Activated naive CD4-positive, alpha-beta T cell treated with anti-CD3 and anti-CD28 coated beads, Interleukin-2, amount 50 U/mL, for 72 hours (primary cell): Measurements from ENCODE around the gene TIFAB. TPM values are rescaled to one million over a fixed set of nuclear protein-coding genes. Genes with fewer than 3 reads are reported as not detected.

ENCODE experiments used
- ATAC-seq, 2 donors: fragments of 150-1000 bp; cut with Tn5 transposase; 2 replicates each; pipeline ENCODE4 v1.10.0; 2021; ENCODE audit warnings: mild to moderate bottlenecking in 2 of 2, moderate library complexity in 2 of 2
- DNase-seq, 2 donors: peaks; one replicate each; pipeline ENCODE4 v3.0.0; 2021 to 2022; ENCODE audit warnings: low spot score in 2 of 2
- H3K27ac Mint-ChIP-seq, 2 donors: one replicate each; pipeline ENCODE4 v1.8.0; 2022; ENCODE audit warnings: mild to moderate bottlenecking in 2 of 2, mixed read lengths in 2 of 2
- H3K36me3 Mint-ChIP-seq, 2 donors: one replicate each; pipeline ENCODE4 v1.8.0; 2022; ENCODE audit warnings: mixed read lengths in 2 of 2
- H3K9me3 Mint-ChIP-seq, 2 donors: one replicate each; pipeline ENCODE4 v1.8.0; 2022; ENCODE audit warnings: mixed read lengths in 2 of 2
- total RNA-seq, 2 donors: library from RNA; stranded (reverse); gene quantifications; one replicate each; pipeline ENCODE4 v1.2.3, GENCODE V29; 2022

The TIFAB gene
- total RNA-seq, 2 donors from 2014 or later, result not detected

DNA sequence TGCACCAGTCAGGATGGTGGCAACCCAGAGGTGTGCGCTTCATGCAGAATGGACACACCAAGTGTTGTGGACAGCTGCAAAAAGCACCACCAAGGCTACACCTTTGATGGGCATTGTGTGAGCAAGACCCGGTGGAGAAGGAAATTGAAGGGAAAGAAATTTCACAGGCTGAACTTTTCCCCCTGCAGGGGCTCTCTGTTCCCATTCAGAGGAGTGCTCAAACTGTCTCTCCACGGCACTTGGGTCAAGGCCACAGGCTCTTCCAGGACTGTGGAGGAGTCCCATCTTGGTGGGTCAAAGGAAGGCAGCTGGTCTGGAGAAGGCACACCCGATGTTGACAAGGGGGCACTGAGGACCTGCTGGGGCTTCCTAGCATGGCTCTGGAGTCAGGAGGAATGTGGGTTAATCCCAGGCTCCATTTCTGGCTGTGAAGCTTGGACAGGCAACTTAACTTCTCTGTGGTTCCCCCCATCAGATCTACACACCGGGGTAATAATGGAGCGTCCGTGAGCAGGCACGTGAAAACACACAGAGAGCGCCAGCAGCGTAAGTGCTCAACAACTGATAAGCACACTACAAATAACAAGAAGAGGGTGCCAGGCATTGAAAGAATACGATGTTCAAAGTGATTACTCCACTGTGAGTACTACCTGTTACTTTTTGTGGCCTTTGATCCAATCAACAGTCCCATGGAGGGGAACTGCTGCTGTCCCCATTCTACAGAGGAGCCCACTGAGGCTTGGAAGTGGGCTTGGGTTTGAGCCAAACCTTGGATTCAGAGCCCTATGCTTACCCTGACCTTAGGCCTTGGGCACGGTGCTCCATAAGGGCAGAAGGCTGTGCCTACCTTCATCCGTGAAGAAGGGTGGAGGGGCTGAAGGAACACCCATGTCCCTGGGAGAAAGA lies 34.2 kb upstream of the TIFAB start:
- no peaks in the 10 kb centered on the region for H3K9me3 Mint-ChIP-seq
- no peak for ATAC-seq

GRCh38 chr5:135484674-135485086 lies 32.5 kb upstream of the TIFAB start:
- H3K9me3 Mint-ChIP-seq, result no peaks in the 10 kb centered on the region
- no peak overlapping the region for H3K27ac Mint-ChIP-seq
- ATAC-seq, result no peak
- H3K36me3 Mint-ChIP-seq, result peaks cover 0 to 2% of the 10 kb centered on the region in 2 donors
- DNase-seq, result no peak

More for the DNA sequence above, 34.2 kb upstream of the TIFAB start:
- H3K27ac Mint-ChIP-seq, result no peak overlapping the region
- peaks cover 0 to 6% of the 10 kb centered on the region in 2 donors for H3K36me3 Mint-ChIP-seq
- DNase-seq, result no peak

DNA sequence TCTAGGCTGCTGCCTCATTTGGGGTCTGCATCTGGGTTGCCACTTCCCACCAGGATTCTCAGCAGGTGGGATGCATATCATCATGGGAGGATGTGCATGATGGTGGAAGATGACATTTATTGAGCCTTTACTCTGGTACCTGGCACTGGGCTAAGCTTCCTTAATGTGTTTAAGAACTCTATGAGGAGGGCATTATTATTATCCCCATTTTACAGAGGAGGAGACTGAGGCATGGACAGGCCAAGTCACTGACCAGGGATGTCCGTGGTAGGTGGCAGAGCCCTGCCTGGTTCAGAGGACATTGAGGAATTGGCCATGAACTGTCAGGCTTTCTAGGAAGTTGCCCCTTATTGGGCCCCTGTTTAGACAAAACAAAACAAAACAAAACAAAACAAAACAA lies 31.1 kb upstream of the TIFAB start:
- no peak overlapping the region for H3K27ac Mint-ChIP-seq
- DNase-seq, result no peak
- H3K36me3 Mint-ChIP-seq, result no peaks in the 10 kb centered on the region
- H3K9me3 Mint-ChIP-seq, result no peaks in the 10 kb centered on the region
- ATAC-seq, result no peak

DNA sequence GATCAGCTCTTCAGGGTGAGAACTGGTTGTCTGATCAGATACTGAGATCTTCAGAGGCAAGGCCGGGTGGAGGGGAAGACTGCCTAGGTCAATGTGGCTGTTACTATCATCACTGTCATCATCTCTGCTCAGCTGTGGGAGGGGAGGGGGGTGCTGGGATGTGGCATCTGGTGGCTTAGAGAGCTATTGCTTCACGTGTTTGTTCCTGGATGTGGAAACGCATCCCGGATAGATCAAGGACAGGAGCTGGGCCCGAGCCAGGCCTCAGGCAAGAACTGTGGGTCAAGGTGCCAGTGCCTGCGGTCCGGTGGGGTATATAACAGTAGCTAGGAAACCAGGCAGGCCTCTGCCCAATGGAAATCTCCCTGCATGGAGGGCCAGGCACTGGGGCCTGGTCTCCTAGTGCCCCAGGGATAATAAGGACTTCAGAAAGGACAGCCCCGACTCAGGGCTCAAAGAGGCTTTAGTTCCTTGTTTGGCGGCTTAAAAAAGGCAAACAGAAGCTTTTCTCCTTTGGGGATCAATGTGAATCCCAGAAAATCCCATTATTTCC lies 30.3 kb upstream of the TIFAB start:
- Mint-ChIP-seq H3K27ac (no peak overlapping the region), H3K9me3 (no peaks in the 10 kb centered on the region), H3K36me3 (no peaks in the 10 kb centered on the region)
- DNase-seq (no peak), ATAC-seq (no peak)

- DNase-seq (no peak), ATAC-seq (no peak)
- no peaks in the 10 kb centered on the region for H3K36me3 Mint-ChIP-seq
- H3K9me3 Mint-ChIP-seq, result no peaks in the 10 kb centered on the region
- no peak overlapping the region for H3K27ac Mint-ChIP-seq
Measured at GRCh38 chr5:135481909-135482311, 29.8 kb upstream of the TIFAB start.

DNA sequence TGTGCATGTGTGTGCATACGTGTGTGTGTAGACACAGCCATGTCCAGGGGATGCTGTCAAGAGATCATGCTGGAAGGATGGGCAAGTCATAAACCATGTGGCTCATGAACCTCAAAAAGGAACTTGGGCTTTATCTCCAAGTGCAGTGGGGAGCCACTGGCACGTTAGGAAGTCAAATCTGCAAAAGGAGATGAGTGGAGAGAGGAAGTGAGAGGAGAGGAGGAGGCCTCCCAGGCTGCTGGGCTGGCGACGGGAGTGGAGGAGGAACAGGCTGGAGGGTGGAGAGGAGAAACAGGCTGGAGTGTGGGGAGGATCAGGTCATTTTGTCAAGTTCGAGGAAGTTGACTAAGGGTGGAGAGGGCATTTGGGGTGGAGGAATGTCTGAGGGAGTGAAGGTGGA lies 29.2 kb upstream of the TIFAB start:
- DNase-seq, result no peak
- no peaks in the 10 kb centered on the region for H3K36me3 Mint-ChIP-seq
- H3K9me3 Mint-ChIP-seq, result no peaks in the 10 kb centered on the region
- no peak overlapping the region for H3K27ac Mint-ChIP-seq
- ATAC-seq, result no peak

- DNase-seq (no peak), ATAC-seq (no peak)
- Mint-ChIP-seq H3K27ac (no peak overlapping the region), H3K9me3 (no peaks in the 10 kb centered on the region), H3K36me3 (no peaks in the 10 kb centered on the region)
Measured at GRCh38 chr5:135480511-135480910, 28.4 kb upstream of the TIFAB start.

DNA sequence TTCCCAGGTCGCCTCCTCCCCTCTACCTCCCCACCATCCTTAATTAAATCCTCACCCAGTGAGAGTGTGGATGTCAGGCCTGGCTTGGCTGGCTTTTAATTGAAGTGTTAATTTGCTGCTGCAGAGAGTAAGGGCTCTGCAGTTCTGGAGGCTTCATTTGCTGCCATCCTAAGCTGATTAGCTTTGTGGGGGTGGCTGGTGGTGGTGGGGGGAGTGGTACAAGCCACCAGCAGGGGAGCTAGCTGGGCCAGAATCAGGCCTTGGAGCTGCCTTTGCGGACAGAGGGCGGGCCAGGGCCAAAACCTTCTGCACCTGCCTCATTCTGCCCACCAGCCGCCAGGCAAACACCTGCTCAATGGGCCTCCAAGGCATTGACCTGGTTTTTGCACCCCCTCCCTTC lies 26.8 kb upstream of the TIFAB start:
- H3K9me3 Mint-ChIP-seq, result no peaks in the 10 kb centered on the region
- H3K36me3 Mint-ChIP-seq, result no peaks in the 10 kb centered on the region
- no peak for ATAC-seq
- DNase-seq, result no peak
- H3K27ac Mint-ChIP-seq, result no peak overlapping the region

- DNase-seq, result no peak
- no peak for ATAC-seq
- Mint-ChIP-seq H3K9me3 (no peaks in the 10 kb centered on the region), H3K27ac (no peak overlapping the region), H3K36me3 (no peaks in the 10 kb centered on the region)
Measured at GRCh38 chr5:135477613-135478066, 25.5 kb upstream of the TIFAB start.

DNA sequence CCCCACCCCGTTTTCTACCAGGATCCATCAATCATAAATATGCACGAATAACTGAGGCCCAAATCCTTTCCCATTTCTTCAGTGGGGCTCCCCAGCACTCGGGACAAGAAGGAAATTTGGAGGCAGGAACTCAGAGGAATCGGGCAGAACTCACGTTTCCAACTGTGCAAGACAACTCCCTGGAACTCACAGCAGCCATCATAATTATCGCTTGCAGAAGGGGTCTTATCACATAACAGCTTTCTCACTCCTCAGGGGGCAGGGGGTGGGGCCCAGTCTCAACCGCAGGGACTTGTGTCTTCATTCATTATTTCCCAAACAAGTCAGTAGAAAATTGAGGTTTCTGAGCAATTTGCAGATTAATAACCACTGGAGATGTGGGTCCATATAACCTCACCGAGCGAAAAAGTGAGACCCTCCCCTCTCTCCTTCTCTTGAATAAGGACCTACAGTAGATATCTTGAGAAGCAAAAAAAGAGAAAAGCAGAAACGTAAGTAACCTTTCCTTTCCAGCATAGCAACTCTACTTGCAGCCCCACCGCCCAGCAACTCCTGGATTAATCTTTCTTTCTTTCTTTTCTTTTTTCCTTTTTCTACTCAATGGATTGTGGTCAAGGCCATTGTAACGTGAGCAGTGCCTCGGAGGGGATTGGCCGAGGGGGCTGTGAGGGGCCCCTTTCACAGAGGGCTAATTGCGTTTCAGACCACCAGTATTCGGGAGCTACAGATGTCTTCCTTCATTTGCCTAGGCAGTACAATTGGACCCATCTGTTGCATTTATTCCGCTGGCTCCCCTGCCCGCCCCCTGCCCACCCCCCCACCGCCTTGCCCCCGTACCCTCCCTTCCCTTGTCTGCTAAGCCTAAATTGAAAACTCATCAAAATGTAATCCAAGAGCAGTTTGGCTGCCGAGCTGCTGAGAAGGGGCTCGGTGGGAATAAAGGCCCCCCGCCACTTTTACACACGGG lies 24.7 kb upstream of the TIFAB start:
- H3K27ac Mint-ChIP-seq, result no peak overlapping the region
- no peaks in the 10 kb centered on the region for H3K36me3 Mint-ChIP-seq
- DNase-seq, result no peak
- H3K9me3 Mint-ChIP-seq, result no peaks in the 10 kb centered on the region
- ATAC-seq, result no peak

DNA sequence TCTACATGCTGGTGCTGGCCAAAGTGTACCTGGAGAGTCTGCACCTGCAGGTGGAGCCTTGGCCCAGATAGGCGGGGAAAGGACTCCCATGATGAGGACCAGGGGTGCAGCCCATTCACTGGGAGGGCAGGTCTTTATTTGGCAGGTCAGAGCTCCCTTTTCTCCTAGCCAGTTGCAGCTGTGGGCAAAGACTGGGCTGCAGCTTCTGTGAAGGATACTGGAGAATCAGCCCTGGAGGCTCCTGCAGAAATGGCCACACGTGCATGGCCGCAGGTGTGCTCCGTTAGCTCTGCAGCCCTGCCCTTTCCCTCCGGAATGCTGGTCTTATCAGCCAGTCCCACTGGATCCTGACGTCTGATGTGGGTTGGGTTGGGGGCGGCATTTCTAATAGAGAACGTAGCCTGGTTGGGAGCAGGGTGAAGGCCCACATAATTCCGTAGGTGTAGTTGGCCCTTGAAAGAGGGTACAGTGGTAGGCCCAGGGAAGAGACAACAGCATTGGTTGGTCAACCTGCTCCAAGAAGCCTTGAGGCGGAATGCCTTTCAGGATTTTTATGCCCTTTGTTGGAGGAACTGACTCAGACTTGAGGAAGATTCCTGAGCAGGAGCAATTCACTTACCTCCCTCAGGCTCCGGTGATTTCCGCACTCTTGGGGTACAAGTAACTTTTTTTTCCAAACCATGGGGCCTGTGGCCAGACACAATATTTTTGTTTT lies 22.0 kb upstream of the TIFAB start:
- no peak for ATAC-seq
- H3K9me3 Mint-ChIP-seq, result no peaks in the 10 kb centered on the region
- DNase-seq, result no peak
- no peak overlapping the region for H3K27ac Mint-ChIP-seq
- no peaks in the 10 kb centered on the region for H3K36me3 Mint-ChIP-seq

- Mint-ChIP-seq H3K9me3 (no peaks in the 10 kb centered on the region), H3K27ac (no peak overlapping the region), H3K36me3 (no peaks in the 10 kb centered on the region)
- DNase-seq (no peak), ATAC-seq (no peak)
Measured at GRCh38 chr5:135472141-135472540, 20.0 kb upstream of the TIFAB start.

GRCh38 chr5:135471726-135472125 lies 19.6 kb upstream of the TIFAB start:
- Mint-ChIP-seq H3K36me3 (no peaks in the 10 kb centered on the region), H3K27ac (no peak overlapping the region), H3K9me3 (no peaks in the 10 kb centered on the region)
- ATAC-seq (no peak), DNase-seq (no peak)

DNA sequence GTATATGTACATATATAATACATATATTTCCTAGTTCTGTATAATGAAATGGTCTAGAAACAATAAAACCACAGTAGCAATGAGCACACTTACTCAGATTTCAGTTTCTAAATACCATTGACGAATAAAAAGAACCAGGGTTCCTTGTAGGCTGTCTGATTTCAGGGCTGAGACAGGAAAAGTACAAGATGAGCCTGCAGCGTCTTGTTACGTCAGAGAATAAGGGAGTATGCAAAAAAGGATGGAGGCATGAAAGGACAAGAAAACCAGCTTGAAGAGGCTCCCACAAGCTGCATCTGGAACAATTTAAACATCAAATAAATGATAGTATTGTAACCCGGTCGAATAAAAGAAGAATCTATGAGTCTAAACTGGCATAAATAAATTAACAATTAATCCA lies 17.8 kb upstream of the TIFAB start:
- Mint-ChIP-seq H3K9me3 (no peaks in the 10 kb centered on the region), H3K27ac (no peak overlapping the region), H3K36me3 (no peaks in the 10 kb centered on the region)
- no peak for DNase-seq
- no peak for ATAC-seq

GRCh38 chr5:135468541-135468940 lies 16.4 kb upstream of the TIFAB start:
- DNase-seq, result no peak
- ATAC-seq, result no peak
- Mint-ChIP-seq H3K36me3 (no peaks in the 10 kb centered on the region), H3K9me3 (no peaks in the 10 kb centered on the region), H3K27ac (no peak overlapping the region)

DNA sequence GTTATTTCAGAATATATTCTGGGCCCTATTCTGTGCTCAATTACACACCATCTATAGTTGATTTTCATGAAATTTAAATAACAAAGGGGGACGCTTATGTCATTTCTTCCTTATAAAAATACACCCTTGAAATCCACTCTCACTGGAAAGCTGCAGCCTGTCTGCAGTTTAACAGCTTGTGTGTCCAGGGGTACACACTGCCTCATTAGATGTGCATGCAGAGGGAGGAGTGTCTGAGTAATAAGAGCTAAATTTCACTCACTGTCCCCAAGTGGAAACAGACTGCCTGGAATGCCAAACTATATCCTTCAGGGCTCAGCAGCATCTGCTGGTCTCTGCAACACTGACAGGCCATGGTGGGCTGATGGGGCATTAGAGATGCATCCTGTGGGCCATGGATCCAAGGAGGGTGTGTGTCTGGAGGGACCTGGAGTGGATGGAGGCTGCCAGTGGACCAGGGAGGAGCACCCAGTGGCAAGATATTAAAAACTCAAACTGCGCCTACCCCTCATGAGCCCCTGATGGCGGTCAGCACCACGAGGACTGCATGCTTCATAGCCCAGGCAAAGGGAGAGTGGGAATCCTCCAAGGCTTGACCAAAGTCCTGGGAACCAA lies 15.8 kb upstream of the TIFAB start:
- no peak for DNase-seq
- Mint-ChIP-seq H3K27ac (no peak overlapping the region), H3K9me3 (no peaks in the 10 kb centered on the region), H3K36me3 (no peaks in the 10 kb centered on the region)
- no peak for ATAC-seq
